K562 (cell line): ENCODE data around the gene OR2AP1.

ENCODE experiments used
- HDAC1 ChIP-seq, 2 experiments: fragments of 450-650 bp; IDR thresholded peaks; 2 replicates each; pipeline ENCODE4 v1.6.1; 2016 to 2017; ENCODE audit warnings: inconsistent platforms in 1 of 2, mild to moderate bottlenecking in 1 of 2, moderate library complexity in 1 of 2
- RHOXF2B ChIP-seq: fragments of 250-450 bp; sonication (Bioruptor Pico); conservative IDR thresholded peaks from 2 replicates; pipeline ENCODE4 v1.5.1; 2021
- YY1 ChIP-seq, 3 experiments: IDR thresholded peaks; 2 replicates each; pipeline ENCODE4 v1.6.1; 2011; ENCODE audit warnings: low read length in 2 of 3, mild to moderate bottlenecking in 2 of 3, moderate library complexity in 2 of 3, borderline replicate concordance in 1 of 3, control low read depth in 1 of 3, low read depth in 1 of 3; ENCODE audit not compliant: insufficient read depth in 3 of 3, insufficient replicate concordance in 2 of 3, control insufficient read depth in 1 of 3, insufficient read length in 1 of 3; ENCODE audit errors: extremely low read depth in 1 of 3
- ZNF3 ChIP-seq: fragments of 250-450 bp; sonication (Bioruptor Pico); IDR thresholded peaks from 2 replicates; pipeline ENCODE4 v1.5.0; 2021; ENCODE audit warnings: mild to moderate bottlenecking, moderate library complexity
- ZNF644 ChIP-seq: fragments of 200-800 bp; sonication (Bioruptor generic); IDR thresholded peaks from 2 replicates; pipeline ENCODE4 v1.6.1; 2016; ENCODE audit warnings: low read depth, missing genetic modification characterization, missing compliant biosample characterization

DNA sequence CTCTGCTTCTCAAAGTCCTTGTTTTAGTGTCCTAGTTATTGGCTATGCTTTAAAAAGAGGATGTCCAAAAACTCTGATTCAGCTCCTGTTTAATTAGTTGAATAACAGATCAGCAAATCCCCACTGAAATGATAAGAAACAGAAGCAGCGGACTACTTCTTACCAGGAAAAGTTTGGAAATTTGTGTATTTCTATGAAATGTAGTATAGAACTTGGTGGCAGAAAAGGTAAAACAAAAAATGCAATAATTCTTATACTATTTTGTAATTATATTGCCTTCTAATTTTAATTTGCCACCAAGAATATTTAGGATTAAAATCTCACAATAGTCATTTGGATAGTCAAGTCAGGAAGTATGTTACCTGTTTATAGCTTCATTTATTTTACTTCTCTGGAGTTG lies at the start of gene OR2AP1:
- TF ChIP-seq HDAC1 (IDR thresholded peaks at IDR 0.05): no peak
- TF ChIP-seq YY1 (IDR thresholded peaks at IDR 0.05; ENCODE audit: borderline replicate concordance in 1 of 3, control insufficient read depth in 1 of 3, extremely low read depth in 1 of 3, insufficient read depth in 3 of 3, insufficient read length in 1 of 3, insufficient replicate concordance in 2 of 3, low read depth in 1 of 3, low read length in 2 of 3): no peak
- TF ChIP-seq ZNF644: no peak
- no peak for TF ChIP-seq RHOXF2B (CRISPR knock-in tag)
- no peak for TF ChIP-seq ZNF3 (CRISPR knock-in tag)
